GM21786 (cell line): ENCODE data around the gene GRM8.

Experiments used
- ATAC-seq: cut with Tn5 transposase; IDR thresholded peaks from one replicate; pipeline ENCODE4 v1.9.1; 2021; ENCODE audit not compliant: unreplicated experiment

GRM8 gene

GRCh38 chr7:126450269-126450671 lies 802.5 kb downstream of the GRM8 start:
- ATAC-seq, result peak; percentile 95

GRCh38 chr7:126449611-126450268 lies 803.0 kb downstream of the GRM8 start:
- peak; percentile 7 for ATAC-seq

GRCh38 chr7:126447984-126448383 lies 804.8 kb downstream of the GRM8 start:
- no peak for ATAC-seq

DNA sequence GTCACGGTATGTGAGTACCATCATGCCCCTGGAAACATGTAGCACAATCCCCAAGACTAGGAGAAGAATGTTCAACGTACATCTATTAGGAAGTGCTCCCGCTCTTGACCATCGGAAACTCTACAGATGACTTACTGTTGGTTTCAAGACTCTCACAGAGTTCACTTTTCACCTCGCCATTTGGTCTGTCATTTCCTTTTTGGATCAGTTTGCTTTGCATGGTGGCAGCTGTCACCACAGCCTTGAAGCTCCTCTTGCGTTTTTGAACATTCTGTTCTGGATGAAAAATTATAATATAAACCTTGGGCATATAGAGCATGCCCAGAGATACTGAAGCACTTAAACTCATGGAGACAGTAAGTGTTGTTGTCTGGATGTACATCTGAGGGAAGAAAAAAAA lies 806.8 kb downstream of the GRM8 start:
- no peak for ATAC-seq

DNA sequence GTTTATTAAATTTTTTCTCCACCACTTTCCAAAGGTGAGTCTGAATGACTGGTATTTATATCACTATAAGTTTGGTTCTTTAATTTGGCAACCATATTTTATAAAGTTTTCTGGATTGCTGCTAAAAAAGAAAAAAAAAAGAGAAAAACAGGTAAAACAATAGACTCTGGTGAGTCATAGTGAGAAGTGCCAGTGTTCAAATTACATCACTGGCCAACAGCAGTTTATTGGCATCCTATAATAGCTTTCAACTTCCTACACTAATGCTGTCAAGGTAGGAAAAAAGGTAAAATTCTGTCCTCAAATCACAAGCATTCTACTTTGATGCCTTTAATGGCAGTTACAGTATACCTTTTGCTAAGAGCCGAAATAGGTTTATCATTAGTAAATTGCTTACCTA lies 808.8 kb downstream of the GRM8 start:
- no peak for ATAC-seq

DNA sequence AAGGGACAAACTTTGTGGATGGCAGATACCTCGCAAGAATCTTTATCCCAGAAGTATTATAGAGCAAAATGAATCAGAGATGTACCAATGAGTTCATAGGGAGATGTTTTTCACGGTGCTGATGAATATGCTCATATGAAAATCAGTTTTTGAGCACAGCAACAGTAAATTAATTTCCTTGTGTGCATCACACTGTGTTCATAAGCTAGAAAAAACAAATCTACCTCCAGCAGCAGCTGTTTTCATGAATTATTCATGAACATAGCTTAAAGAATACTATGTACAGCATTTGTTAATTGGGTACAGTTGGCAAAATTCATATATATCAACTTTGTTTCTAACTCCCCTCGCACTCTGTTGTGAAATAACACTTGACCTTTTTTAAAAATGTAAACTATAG lies 809.8 kb downstream of the GRM8 start:
- ATAC-seq, result no peak

- ATAC-seq, result no peak
These were observed 811.0 kb downstream of the GRM8 start for GRCh38 chr7:126441745-126442144.

DNA sequence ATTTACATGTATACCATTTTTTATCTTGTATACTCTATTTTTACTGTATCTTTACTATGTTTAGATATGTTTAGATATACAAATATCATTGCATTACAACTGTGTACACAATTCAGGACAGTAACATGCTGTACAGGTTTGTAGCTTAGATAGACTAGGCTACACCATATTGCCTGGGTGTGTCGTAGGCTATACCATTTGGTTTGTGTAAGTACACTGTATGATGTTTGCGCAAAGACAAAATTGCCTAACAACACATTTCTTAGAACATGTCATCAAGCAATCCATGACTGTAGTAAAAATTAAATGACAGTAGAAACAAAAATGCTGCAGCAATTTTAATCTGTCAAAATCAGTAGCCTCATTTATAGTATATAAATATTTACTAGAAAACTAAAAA lies 812.2 kb downstream of the GRM8 start:
- no peak for ATAC-seq

GRCh38 chr7:126436213-126436868 lies 816.4 kb downstream of the GRM8 start:
- no peak for ATAC-seq

DNA sequence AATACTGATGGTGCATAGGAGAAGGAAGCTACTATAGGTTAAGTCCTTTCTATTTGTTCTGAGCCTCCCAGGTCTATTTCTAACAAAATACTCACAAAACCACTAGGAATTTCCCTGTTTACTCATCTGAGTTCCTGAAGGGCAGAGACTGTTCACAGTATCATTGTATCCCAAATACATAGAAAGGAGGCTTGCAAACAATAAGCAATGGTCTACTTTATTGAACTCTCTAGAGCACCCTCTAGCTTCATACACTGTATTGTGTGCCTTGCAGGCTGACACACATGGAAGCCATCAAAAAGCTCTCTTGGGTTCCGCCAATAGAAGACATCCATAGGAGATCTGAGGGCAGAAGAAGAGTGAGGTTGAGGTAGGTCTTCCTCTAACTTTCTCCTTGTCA lies 826.1 kb downstream of the GRM8 start:
- ATAC-seq, result no peak

DNA sequence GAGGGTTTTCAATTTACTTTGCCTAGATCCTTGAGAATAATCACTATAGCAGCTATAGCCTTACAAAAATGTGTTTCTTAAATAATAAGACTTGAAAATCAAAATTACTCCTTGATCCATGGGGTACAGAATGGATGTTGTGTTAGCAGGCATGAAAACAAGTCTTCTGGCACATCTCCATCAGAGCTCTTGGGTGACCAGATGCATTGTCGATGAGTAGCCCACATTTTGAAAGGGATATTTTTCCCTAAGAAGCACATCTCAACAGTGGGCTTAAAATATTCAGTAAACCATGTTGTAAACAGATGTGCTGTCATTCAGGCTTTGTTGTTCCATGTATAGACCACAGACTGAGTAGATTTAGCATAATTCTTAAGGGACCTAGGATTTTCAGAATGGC lies 827.8 kb downstream of the GRM8 start:
- ATAC-seq, result no peak

DNA sequence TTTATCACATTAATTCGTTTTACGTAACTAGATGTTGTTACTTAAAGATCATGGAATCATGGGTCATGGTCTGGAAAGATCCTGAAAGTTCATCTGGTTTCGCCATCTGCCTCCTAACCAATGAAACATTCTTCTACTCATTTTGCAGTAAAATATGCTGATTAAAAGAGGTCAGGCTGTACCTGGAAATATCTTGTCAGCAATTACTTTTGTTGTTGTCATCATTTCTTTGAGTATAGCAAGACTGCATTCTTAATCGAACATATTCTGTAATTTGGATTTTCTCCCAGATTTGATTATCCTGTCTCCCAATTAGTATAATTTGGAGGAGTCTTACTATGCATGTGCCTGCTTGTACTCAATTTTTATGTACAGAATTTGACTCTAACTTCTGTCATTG lies 833.7 kb downstream of the GRM8 start:
- no peak for ATAC-seq

DNA sequence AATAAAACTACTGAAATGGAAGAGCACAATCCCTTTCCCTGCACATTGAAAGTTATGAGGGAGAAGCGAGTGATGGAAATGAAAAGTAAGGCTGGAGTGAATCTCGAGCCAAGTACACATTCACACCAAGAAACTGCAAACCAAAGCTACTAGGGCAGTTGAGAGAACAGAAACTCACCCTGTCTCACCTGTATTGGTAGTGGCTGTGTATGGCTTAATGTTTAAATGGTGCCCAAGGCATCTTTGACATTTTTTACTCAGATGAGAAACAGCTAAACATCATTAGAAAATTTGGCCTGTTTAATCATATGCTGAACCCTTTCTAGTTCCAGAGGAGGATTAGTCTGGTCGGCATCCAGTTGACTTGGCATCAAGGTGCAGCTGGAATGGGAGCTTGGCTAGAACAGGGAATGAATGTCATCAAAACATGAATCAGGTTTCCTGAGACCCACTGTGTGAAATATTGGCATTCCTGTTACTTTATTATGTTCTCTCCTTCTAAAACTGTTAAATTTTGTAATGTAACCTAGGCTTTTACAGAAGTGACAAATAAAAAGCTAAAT lies 840.8 kb downstream of the GRM8 start:
- ATAC-seq, result peak; percentile 77

DNA sequence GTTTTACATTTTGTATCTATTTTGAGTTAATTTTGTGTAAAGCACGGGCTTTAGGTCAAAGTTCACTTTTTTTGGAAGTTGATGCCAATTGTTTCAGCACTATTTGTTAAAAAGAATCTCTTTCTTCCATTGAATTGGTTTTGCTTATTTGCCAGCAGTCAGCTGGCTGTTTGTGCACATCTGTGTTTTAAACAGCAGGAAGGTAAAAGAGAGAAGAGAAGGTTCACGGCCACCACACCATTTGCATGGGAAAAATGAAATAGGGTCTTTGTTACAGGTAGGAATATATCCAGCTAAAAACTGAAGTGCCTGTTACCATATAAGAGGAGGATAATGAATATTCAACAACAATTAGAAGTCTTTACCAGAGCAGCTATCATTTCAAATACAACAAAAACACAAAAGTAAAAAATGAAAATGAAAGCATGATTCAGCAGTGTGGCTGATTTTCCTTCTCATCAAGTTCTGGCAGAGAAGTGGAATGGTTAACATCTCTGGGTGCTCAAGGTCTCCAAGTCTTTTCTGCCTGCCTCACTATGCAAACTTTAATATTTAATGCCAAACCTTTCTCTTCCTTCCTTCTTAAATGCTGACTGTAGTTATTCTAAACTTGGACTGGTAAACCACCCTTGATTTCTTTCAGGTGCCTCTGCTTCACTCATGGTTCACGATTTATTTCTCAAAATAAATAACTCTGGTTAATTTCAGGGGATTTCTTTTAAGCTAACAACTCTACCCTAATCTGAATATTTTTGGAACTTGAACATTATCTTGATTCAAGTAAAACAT lies 841.5 kb downstream of the GRM8 start:
- peak; percentile 70 for ATAC-seq

GRCh38 chr7:126403040-126403439 lies 849.7 kb downstream of the GRM8 start:
- ATAC-seq, result no peak

GRCh38 chr7:126401918-126402317 lies 850.8 kb downstream of the GRM8 start:
- ATAC-seq, result no peak

GRCh38 chr7:126398851-126399529 lies 853.8 kb downstream of the GRM8 start:
- no peak for ATAC-seq

DNA sequence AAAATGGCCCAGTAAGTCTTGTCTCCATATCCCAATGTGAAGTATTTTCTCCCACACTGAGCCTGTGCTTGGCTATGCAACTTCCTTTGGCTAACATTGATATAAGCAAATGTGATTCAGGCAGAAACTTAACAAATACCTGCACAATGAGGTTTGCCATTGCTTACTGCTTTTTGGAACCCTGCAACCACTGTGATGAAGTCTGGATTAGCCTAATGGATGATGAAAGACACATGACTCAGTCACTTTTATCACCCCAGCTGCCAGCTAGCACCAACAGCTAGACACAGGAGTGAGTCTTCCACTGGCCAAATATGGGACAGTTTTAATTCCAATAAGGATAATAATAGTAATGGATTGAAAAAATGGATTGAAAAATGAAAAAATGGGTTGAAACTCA lies 854.5 kb downstream of the GRM8 start:
- no peak for ATAC-seq

GRCh38 chr7:126394406-126394805 lies 858.3 kb downstream of the GRM8 start:
- no peak for ATAC-seq
